GM18868 (cell line): ENCODE measurements around the gene OPHN1.
A peak's percentile ranks its signal among the peaks of the same experiment; 100 is the strongest.

Source experiments
- ATAC-seq: cut with Tn5 transposase; IDR thresholded peaks from one replicate; pipeline ENCODE4 v1.9.1; 2021; ENCODE audit warnings: mild to moderate bottlenecking, moderate library complexity; ENCODE audit not compliant: unreplicated experiment

Gene OPHN1

GRCh38 chrX:68183612-68184214 lies 249.6 kb downstream of the OPHN1 start:
- ATAC-seq, result no peak

- ATAC-seq, result no peak
Observed at GRCh38 chrX:68180579-68180978, 252.7 kb downstream of the OPHN1 start.

GRCh38 chrX:68179355-68179754 lies 253.9 kb downstream of the OPHN1 start:
- ATAC-seq, result no peak

GRCh38 chrX:68177542-68177941 lies 255.8 kb downstream of the OPHN1 start:
- no peak for ATAC-seq

GRCh38 chrX:68175562-68175961 lies 257.7 kb downstream of the OPHN1 start:
- no peak for ATAC-seq

- no peak for ATAC-seq
Observed at GRCh38 chrX:68163441-68163840, 269.9 kb downstream of the OPHN1 start.

GRCh38 chrX:68147848-68148247 lies 285.4 kb downstream of the OPHN1 start:
- no peak for ATAC-seq

- peak; percentile 55 for ATAC-seq
Observed at GRCh38 chrX:68146054-68146453, 287.2 kb downstream of the OPHN1 start.

- ATAC-seq, result no peak
Observed at GRCh38 chrX:68139791-68140190, 293.5 kb downstream of the OPHN1 start.

GRCh38 chrX:68133181-68133580 lies 300.1 kb downstream of the OPHN1 start:
- ATAC-seq, result no peak

GRCh38 chrX:68132749-68133148 lies 300.5 kb downstream of the OPHN1 start:
- no peak for ATAC-seq

- no peak for ATAC-seq
Observed at GRCh38 chrX:68121835-68122234, 311.5 kb downstream of the OPHN1 start.

GRCh38 chrX:68121371-68121770 lies 311.9 kb downstream of the OPHN1 start:
- no peak for ATAC-seq

- no peak for ATAC-seq
Observed at GRCh38 chrX:68115371-68115770, 317.9 kb downstream of the OPHN1 start.

- ATAC-seq, result no peak
Observed at GRCh38 chrX:68114573-68115129, 318.6 kb downstream of the OPHN1 start.

- ATAC-seq, result no peak
Observed at GRCh38 chrX:68113837-68114572, 319.3 kb downstream of the OPHN1 start.

GRCh38 chrX:68112321-68112720 lies 321.0 kb downstream of the OPHN1 start:
- no peak for ATAC-seq

GRCh38 chrX:68109162-68109561 lies 324.1 kb downstream of the OPHN1 start:
- ATAC-seq, result no peak

- ATAC-seq, result no peak
Observed at GRCh38 chrX:68098431-68098830, 334.9 kb downstream of the OPHN1 start.

GRCh38 chrX:68090266-68090665 lies 343.0 kb downstream of the OPHN1 start:
- no peak for ATAC-seq

- no peak for ATAC-seq
Observed at GRCh38 chrX:68087526-68087925, 345.8 kb downstream of the OPHN1 start.

- no peak for ATAC-seq
Observed at GRCh38 chrX:68086709-68087108, 346.6 kb downstream of the OPHN1 start.
